Head of caudate nucleus (tissue), 42 donors: ENCODE measurements around the gene EIF2S3.
A peak's percentile ranks its signal among the peaks of the same experiment; 100 is the strongest.

ENCODE experiments used
- DNase-seq, 42 donors: peaks; one replicate each; pipeline versions ENCODE4 v3.0.0 to v3.0.0-alpha.2; 2020 to 2021; ENCODE audit warnings: mixed read lengths in 7 of 42
- intact Hi-C: fragments of 100-400 bp; cut with DNase I; formaldehyde crosslinking; loops from one replicate; pipeline ENCODE4 v1.15.0; 2022

Gene EIF2S3

GRCh38 chrX:24054182-24055042, at the start of gene EIF2S3:
Gene EIF2S3, plus strand, starts transcription at chrX:24054956. Its CDS starts 13 bp downstream, at chrX:24054969.
- intact Hi-C loops, result loop anchor here (1.0 to 10.0 kb wide), 2 partner anchors 96 to 150 kb away; partner anchors contain the start of genes APOO and CXorf58
- peak; percentile 75 to 96 (median 88) for DNase-seq

DNA sequence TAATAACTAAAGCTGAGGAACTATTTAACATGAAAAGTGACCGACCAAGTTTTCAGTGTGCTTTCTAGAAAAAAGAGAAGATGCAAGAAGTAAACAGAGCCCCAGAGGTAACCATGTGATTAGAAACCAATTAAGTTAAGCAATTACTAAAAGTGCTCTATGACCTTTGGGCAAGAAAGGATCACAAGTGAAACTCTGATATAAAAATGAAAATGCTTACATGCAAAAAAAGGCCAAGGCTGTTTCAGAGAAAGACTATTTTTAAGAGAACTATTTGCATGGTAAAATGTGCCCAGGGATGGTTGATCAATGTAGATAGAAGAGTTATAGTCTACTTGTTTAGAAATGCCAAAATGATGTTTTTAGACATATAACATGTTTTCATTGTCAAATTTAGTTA, 49.7 kb upstream of the EIF2S3 start:
- no peak for DNase-seq
- intact Hi-C loops, result no loop called here

DNA sequence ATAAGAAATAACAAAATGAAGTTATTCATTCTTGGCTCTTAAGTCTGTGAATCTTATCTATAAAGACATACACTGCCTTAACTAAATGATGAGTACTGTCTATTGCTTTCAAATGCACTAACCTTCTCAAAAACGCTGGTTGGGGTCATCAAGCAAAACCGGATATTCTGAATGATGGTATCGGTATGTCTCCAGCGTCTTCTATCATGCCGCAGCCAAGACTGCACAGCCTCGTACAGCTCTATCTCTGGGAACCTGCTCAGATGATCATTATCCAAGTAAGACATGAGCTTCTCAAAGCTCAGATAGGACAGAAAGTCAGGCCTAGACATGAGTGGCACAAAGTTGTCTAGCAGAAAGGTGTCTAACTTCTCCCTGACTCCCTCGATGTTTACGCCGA, 48.9 kb upstream of the EIF2S3 start:
- DNase-seq, result no peak
- intact Hi-C loops, result no loop called here

DNA sequence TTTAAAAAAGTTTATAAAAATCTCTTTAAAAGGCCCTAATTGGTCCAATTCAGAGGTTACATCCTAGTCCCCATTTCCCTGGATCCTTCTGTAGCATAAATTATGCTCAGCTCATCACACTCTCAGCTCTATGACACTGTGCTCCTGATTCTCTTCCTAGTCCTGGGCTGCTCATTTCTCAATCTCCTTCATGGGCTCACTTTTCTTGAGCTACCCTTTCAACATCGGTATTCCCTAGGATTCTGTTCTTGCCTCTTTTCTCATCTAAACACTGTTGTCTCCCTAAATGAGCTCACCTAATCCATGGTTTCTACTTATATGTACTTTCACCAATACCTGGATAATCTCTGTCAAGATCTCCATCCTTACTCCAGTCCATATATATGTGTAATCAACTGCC, 42.5 kb upstream of the EIF2S3 start:
- DNase-seq, result no peak
- intact Hi-C loops, result no loop called here

GRCh38 chrX:24014388-24015018, 40.3 kb upstream of the EIF2S3 start:
- intact Hi-C loops, result no loop called here
- peak in 3 of 42 donors; percentile 7 to 38 (median 15) for DNase-seq

- no peak for DNase-seq
- intact Hi-C loops, result no loop called here
These were observed 37.1 kb upstream of the EIF2S3 start for GRCh38 chrX:24017674-24018073.

GRCh38 chrX:24018809-24019208, 35.9 kb upstream of the EIF2S3 start:
- intact Hi-C loops, result no loop called here
- no peak for DNase-seq

GRCh38 chrX:24019448-24019847, 35.3 kb upstream of the EIF2S3 start:
- no peak for DNase-seq
- intact Hi-C loops, result no loop called here

- no peak for DNase-seq
- intact Hi-C loops, result no loop called here
These were observed 34.4 kb upstream of the EIF2S3 start for GRCh38 chrX:24020306-24020876.

DNA sequence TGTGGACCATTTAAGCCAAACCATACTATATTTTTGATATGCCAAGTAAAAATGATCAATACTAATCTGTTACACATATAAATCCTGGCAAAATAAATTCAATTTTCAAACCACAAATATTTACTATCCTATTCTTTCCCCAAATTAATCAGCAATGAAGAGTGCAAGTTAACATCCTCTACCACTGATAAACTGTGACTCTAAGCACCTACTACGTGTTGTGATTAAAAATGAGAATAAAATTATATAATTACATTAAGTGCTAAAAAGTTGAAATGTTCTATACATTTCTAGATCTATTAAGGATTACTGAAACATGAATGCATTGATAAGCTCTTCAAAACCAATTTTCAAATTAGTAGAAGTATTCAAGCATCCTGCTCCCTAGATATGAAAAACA, 31.2 kb upstream of the EIF2S3 start:
- DNase-seq, result no peak
- intact Hi-C loops, result no loop called here

- DNase-seq, result peak in 1 of 42 donors; percentile 1
- intact Hi-C loops, result no loop called here
These were observed 30.6 kb upstream of the EIF2S3 start for GRCh38 chrX:24023972-24024669.

- DNase-seq, result peak; percentile 36 to 93 (median 82)
- intact Hi-C loops, result loop anchor here (5.0 kb wide), 1 partner anchor 118 kb away; the partner anchor contains the start of genes APOO and CXorf58
These were observed 29.7 kb upstream of the EIF2S3 start for GRCh38 chrX:24024819-24025740.

- peak in 2 of 42 donors; percentile 9 to 13 for DNase-seq
- intact Hi-C loops, result loop anchor here (5.0 kb wide), 1 partner anchor 119 kb away; the partner anchor contains the start of genes APOO and CXorf58
These were observed 28.9 kb upstream of the EIF2S3 start for GRCh38 chrX:24025741-24026403.

GRCh38 chrX:24026432-24026831, 28.3 kb upstream of the EIF2S3 start:
- intact Hi-C loops, result loop anchor here (5.0 kb wide), 1 partner anchor 119 kb away; the partner anchor contains the start of genes APOO and CXorf58
- DNase-seq, result no peak

DNA sequence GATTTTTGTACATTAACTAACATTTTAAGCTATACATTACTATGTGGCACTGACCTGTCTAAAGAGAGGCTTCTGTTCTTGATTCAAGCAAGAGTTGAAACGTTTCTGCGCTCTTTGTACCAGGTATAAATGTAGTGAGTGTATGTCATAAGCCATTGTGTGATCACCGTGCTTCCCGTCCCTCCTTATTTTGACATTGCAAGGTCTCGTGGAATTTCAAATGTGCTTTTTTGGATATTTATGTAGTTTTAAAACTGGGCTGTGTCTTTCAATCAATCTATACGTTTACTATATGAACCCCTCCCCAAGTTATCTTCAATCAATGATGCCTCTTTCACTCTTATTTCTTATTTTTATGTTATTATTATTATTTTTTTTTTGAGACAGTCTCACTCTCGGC, 27.7 kb upstream of the EIF2S3 start, which contains the start of gene KLHL15:
Gene KLHL15 (minus strand): TSS at position 101 of the 400 bp plus-strand sequence. CDS start 20,493 bp downstream, outside the sequence.
- no peak for DNase-seq
- intact Hi-C loops, result loop anchor here (5.0 kb wide), 1 partner anchor 120 kb away; the partner anchor contains the start of genes APOO and CXorf58

DNA sequence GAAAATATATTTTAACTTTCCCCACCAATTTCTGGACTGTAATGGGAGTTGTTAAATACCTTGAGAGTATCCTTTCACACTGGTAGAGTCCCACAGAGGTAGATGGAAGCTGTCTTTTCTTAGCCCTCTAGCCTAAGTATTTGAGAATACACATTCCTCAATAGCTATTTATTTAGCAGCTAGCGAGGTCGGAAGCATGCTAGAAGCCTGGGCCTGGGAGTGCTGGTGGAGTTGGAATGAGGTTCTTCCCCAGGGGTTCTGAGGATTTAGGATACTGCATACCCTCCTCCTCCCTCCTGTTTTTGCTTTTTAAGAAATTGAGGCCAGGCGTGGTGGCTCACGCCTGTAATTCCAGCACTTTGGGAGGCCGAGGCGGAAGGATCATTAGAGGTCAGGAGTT, 26.8 kb upstream of the EIF2S3 start:
- DNase-seq, result no peak
- intact Hi-C loops, result loop anchor here (5.0 kb wide), 1 partner anchor 121 kb away; the partner anchor contains the start of genes APOO and CXorf58

DNA sequence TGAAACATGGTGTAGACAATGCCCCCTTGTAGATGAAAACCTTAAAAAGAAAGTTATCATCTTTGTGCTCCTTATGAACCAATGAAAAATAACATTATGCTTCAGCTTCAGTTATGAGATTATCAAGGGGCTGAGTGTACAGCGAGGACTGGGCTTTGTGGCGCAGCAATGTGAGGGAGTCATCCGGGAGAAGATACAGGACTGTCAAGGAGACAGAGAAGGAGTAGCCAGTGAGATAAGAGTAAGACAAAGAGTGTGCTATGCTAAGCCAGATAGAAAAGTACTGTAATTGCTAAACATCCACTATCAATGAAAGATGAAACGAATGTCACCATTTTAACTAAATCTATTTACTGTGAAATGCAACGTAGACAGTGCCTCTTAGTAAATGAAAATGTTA, 24.2 kb upstream of the EIF2S3 start:
- no peak for DNase-seq
- intact Hi-C loops, result no loop called here
